ENCODE measurements around the gene SOX6.

- TF ChIP-seq, protein P1, sequence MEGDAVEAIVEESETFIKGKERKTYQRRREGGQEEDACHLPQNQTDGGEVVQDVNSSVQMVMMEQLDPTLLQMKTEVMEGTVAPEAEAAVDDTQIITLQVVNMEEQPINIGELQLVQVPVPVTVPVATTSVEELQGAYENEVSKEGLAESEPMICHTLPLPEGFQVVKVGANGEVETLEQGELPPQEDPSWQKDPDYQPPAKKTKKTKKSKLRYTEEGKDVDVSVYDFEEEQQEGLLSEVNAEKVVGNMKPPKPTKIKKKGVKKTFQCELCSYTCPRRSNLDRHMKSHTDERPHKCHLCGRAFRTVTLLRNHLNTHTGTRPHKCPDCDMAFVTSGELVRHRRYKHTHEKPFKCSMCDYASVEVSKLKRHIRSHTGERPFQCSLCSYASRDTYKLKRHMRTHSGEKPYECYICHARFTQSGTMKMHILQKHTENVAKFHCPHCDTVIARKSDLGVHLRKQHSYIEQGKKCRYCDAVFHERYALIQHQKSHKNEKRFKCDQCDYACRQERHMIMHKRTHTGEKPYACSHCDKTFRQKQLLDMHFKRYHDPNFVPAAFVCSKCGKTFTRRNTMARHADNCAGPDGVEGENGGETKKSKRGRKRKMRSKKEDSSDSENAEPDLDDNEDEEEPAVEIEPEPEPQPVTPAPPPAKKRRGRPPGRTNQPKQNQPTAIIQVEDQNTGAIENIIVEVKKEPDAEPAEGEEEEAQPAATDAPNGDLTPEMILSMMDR (IDR thresholded peaks at IDR 0.05), result no peak
- TF ChIP-seq POLR2A (IDR thresholded peaks at IDR 0.05), result no peak
Measured at GRCh38 chr11:16185042-16185441, 171.3 kb downstream of the SOX6 start.

Data from right lobe of liver (tissue), 4 donors.